Measurements from ENCODE around the gene PDCD11. TPM values are rescaled to one million over a fixed set of nuclear protein-coding genes. Genes with fewer than 3 reads are reported as not detected.
A peak's percentile ranks its signal among the peaks of the same experiment; 100 is the strongest.
"Not testable (repeated sequence)": the region's sequence is repeated elsewhere in the genome, so short reads cannot be mapped to it uniquely, and the experiment has no call there.

PDCD11 gene
- total RNA-seq, 1 experiment from 2014 or later: 33.0 TPM

DNA sequence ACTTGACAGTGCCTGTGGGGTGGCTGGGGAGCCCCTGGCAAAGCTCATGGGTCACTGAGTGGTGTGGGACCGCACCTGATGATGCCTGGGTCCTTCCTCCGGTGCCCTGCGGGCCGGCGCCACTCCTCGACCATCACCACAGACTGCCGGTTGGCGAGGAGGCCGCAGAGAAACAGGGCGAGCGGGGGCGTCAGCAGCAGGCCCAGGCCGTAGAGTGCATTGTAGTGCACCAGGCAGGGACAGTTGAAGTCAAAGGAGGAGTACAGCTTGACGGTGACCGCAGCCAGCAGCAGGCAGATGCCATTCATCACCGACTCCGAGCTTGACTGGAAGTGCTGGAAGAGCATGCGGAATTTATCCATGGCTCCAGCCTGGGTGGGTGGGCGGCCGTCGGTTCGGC is 82.2 kb downstream of the PDCD11 start:
- intact Hi-C loops (cut with micrococcal nuclease; ENCODE audit: unreplicated experiment): no loop called here
- Mint-ChIP-seq H3K4me1 (ENCODE audit: low read depth, unreplicated experiment) (peaks cover 10% of the 10 kb centered on the region), H3K27me3 (ENCODE audit: unreplicated experiment) (no peaks in the 10 kb centered on the region), H3K36me3 (ENCODE audit: insufficient read depth, unreplicated experiment) (no peaks in the 10 kb centered on the region), H3K27ac (ENCODE audit: unreplicated experiment) (no peak overlapping the region), H3K9me3 (ENCODE audit: low read depth, unreplicated experiment) (no peaks in the 10 kb centered on the region), H3K4me3 (ENCODE audit: low read depth, unreplicated experiment) (no peak overlapping the region)
- CTCF ChIA-PET: no interaction called here
- no peak for DNase-seq
- BruUV-seq (replicated peaks): no TSS peak
- TF ChIP-seq, protein P1, sequence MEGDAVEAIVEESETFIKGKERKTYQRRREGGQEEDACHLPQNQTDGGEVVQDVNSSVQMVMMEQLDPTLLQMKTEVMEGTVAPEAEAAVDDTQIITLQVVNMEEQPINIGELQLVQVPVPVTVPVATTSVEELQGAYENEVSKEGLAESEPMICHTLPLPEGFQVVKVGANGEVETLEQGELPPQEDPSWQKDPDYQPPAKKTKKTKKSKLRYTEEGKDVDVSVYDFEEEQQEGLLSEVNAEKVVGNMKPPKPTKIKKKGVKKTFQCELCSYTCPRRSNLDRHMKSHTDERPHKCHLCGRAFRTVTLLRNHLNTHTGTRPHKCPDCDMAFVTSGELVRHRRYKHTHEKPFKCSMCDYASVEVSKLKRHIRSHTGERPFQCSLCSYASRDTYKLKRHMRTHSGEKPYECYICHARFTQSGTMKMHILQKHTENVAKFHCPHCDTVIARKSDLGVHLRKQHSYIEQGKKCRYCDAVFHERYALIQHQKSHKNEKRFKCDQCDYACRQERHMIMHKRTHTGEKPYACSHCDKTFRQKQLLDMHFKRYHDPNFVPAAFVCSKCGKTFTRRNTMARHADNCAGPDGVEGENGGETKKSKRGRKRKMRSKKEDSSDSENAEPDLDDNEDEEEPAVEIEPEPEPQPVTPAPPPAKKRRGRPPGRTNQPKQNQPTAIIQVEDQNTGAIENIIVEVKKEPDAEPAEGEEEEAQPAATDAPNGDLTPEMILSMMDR (IDR thresholded peaks at IDR 0.05; ENCODE audit: unreplicated experiment): no peak

DNA sequence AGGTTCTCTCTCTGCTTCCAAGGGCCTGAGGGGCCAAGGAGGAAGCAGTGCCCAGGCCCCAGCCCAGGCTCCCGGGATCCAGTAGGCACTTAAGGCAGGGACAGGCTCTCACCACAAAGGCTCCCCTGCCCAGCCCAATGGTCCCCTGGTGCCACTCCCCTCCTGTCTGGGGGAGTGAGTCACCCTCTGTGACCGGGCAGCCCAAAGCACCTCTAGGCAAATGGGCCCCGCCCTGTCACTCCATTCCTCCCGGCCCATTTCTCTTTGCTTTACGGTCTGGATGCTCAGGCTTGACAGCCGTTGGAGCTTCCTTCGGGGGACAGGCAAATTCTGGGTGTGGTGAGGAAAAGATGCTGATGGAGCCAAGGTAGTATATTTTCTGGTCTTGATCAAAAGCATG is 82.7 kb downstream of the PDCD11 start, which contains the start of gene CALHM3:
TSS of gene CALHM3 (minus strand) at position 106 of the 400 bp plus-strand sequence. CDS start 208 bp downstream, outside the sequence.
- no peak within 1 kb of the TSS for H3K27ac Mint-ChIP-seq (ENCODE audit: unreplicated experiment)
- H3K4me3 Mint-ChIP-seq (ENCODE audit: low read depth, unreplicated experiment): no peak within 1 kb of the TSS
- peak; percentile 60 for DNase-seq
- no peaks in the 10 kb centered on the region for H3K9me3 Mint-ChIP-seq (ENCODE audit: low read depth, unreplicated experiment)
- no peaks in the 10 kb centered on the region for H3K36me3 Mint-ChIP-seq (ENCODE audit: insufficient read depth, unreplicated experiment)
- no TSS peak for BruUV-seq (replicated peaks)
- intact Hi-C loops (cut with micrococcal nuclease; ENCODE audit: unreplicated experiment): no loop called here
- peaks cover 10% of the 10 kb centered on the region for H3K4me1 Mint-ChIP-seq (ENCODE audit: low read depth, unreplicated experiment)
- TF ChIP-seq, protein P1 (IDR thresholded peaks at IDR 0.05; ENCODE audit: unreplicated experiment): no peak
- CTCF ChIA-PET: no interaction called here
- H3K27me3 Mint-ChIP-seq (ENCODE audit: unreplicated experiment): no peaks in the 10 kb centered on the region

DNA sequence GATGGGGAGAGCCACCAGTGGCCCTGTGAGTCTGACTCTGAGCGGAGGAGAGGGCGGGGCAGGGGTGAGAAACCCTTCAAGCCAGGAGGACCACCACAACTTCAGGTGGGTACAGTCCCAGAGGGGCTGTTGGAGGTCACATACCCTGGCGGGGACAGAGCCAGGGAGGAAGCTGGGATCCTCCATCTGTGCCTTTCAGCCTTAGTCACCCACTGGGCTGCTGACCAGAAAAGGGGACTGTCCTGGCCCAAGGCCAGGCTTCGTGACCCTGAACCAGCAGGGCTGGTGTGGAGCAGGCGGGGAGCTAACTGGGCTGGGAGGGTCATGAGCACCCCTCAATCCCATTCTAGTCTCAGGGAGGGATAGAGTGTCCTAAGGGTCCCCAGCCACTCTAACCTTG is 84.1 kb downstream of the PDCD11 start:
- Mint-ChIP-seq H3K36me3 (ENCODE audit: insufficient read depth, unreplicated experiment) (no peaks in the 10 kb centered on the region), H3K4me3 (ENCODE audit: low read depth, unreplicated experiment) (no peak overlapping the region), H3K9me3 (ENCODE audit: low read depth, unreplicated experiment) (no peaks in the 10 kb centered on the region), H3K27ac (ENCODE audit: unreplicated experiment) (no peak overlapping the region), H3K27me3 (ENCODE audit: unreplicated experiment) (no peaks in the 10 kb centered on the region), H3K4me1 (ENCODE audit: low read depth, unreplicated experiment) (peaks cover 10% of the 10 kb centered on the region)
- CTCF ChIA-PET: no interaction called here
- BruUV-seq (replicated peaks): no TSS peak
- TF ChIP-seq, protein P1 (IDR thresholded peaks at IDR 0.05; ENCODE audit: unreplicated experiment): no peak
- intact Hi-C loops (cut with micrococcal nuclease; ENCODE audit: unreplicated experiment): loop anchor here (10.0 kb wide), 1 partner anchor 114 kb away; no protein-coding TSS in a partner anchor
- no peak for DNase-seq

DNA sequence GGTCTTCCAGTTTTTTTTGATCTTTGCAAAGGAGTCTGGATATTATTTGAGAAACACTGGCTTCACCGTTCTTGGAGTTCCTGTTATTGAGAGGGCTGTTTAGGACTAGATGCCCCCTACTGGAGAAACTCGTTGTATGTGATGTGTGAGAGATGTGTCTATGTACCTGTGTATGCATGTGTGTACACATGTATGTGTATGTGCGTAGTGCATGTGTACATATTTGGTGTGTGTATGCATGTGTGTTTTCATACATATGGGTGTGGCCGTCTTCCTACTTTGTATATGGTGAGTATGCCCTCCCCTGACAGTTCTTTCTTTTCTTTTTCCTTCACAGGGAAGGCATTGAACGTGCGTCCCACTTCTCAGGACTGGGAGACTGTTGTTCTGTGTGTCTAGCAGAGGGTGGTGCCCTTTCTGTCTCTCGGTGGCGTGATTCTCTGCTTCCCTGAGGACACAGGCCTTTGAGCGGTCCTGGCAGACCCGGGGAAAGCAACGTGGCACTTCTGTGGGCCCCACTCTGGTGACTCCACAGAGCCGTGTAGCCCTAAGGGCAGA is 85.6 kb downstream of the PDCD11 start:
- intact Hi-C loops (cut with micrococcal nuclease; ENCODE audit: unreplicated experiment): loop anchor here (10.0 kb wide), 1 partner anchor 113 kb away; no protein-coding TSS in a partner anchor
- no peaks in the 10 kb centered on the region for H3K27me3 Mint-ChIP-seq (ENCODE audit: unreplicated experiment)
- DNase-seq: peak; percentile 36
- no peak overlapping the region for H3K27ac Mint-ChIP-seq (ENCODE audit: unreplicated experiment)
- H3K9me3 Mint-ChIP-seq (ENCODE audit: low read depth, unreplicated experiment): no peaks in the 10 kb centered on the region
- no peaks in the 10 kb centered on the region for H3K36me3 Mint-ChIP-seq (ENCODE audit: insufficient read depth, unreplicated experiment)
- CTCF ChIA-PET: no interaction called here
- TF ChIP-seq, protein P1 (IDR thresholded peaks at IDR 0.05; ENCODE audit: unreplicated experiment): peak; percentile 51
- H3K4me3 Mint-ChIP-seq (ENCODE audit: low read depth, unreplicated experiment): no peak overlapping the region
- no TSS peak for BruUV-seq (replicated peaks)
- peaks cover 10% of the 10 kb centered on the region for H3K4me1 Mint-ChIP-seq (ENCODE audit: low read depth, unreplicated experiment)

DNA sequence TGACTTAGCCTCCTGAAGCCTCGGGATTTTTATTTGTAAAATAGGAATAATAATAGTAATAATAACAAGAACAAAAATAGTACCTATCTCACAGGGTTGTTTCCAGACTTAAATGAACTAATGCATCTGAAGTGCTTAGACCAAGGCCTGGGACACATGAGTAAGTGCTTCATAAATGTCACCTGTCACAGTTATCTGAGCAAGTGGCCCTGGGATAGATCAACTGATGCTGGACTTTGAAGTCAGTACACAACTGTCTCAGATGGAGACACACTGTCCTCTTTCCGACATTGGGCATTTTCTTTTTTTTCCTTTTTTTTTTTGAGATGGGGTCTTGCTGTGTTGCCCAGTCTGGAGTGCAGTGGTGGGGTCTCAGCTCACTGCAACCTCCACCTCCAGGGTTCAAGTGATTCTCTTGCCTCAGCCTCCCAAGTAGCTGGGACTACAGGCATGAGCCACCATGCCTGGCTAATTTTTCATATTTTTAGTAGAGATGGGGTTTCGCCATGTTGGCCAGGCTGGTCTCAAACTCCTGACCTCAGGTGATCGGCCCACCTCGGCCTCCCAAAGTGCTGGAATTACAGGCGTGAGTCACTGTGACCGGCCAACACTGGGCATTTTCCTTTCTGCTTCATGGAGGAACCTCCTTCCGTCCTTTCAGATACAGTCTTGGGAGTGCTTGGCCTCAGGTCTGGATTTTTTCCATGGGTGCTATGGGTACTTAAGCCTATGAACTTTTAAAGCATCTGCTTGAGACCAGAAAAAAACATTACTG is 90.4 kb downstream of the PDCD11 start:
- H3K4me1 Mint-ChIP-seq (ENCODE audit: low read depth, unreplicated experiment); H3K27ac Mint-ChIP-seq (ENCODE audit: unreplicated experiment); H3K9me3 Mint-ChIP-seq (ENCODE audit: low read depth, unreplicated experiment); H3K36me3 Mint-ChIP-seq (ENCODE audit: insufficient read depth, unreplicated experiment); DNase-seq; BruUV-seq (replicated peaks); H3K4me3 Mint-ChIP-seq (ENCODE audit: low read depth, unreplicated experiment): not testable (repeated sequence)
- CTCF ChIA-PET: interaction anchor here (0.6 kb wide), 1 partner anchor 134 kb away, joined by 4 read pairs; no protein-coding TSS in a partner anchor
- intact Hi-C loops (cut with micrococcal nuclease; ENCODE audit: unreplicated experiment): loop anchor here (1.0 to 10.0 kb wide), 2 partner anchors 70 to 108 kb away; no protein-coding TSS in a partner anchor
- H3K27me3 Mint-ChIP-seq (ENCODE audit: unreplicated experiment): peaks cover 23% of the 10 kb centered on the region
